Heart left ventricle (tissue), 16 donors: ENCODE data around the gene TXNRD3. TPM values are rescaled to one million over a fixed set of nuclear protein-coding genes. Genes with fewer than 3 reads are reported as not detected.
A peak's percentile ranks its signal among the peaks of the same experiment; 100 is the strongest.

Experiments
- ATAC-seq, 4 donors: fragments of 200-7000 bp; cut with Tn5 transposase; one replicate each; pipeline ENCODE4 v1.9.1; 2020 to 2022; ENCODE audit warnings: moderate library complexity in 4 of 4, mild to moderate bottlenecking in 3 of 4, moderate number of reproducible peaks in 1 of 4
- DNase-seq, 5 donors: peaks; one replicate each; pipeline ENCODE4 v3.0.0-alpha.2; 2020
- H3K27ac ChIP-seq, 12 donors: fragments of 200-600 bp; sonication (generic) in 4 of 12; one replicate each; pipeline versions ENCODE4 v1.5.0 to v1.8.0; 2016 to 2022; ENCODE audit warnings: mild to moderate bottlenecking in 2 of 12
- H3K27me3 ChIP-seq, 9 donors: fragments of 200-600 bp; sonication (generic) in 2 of 9; one replicate each; pipeline versions ENCODE4 v1.5.1 to v1.8.0; 2016 to 2022; ENCODE audit warnings: mild to moderate bottlenecking in 3 of 9
- H3K36me3 ChIP-seq, 9 donors: fragments of 200-600 bp; sonication (generic) in 2 of 9; one replicate each; pipeline versions ENCODE4 v1.5.0 to v1.8.0; 2018 to 2022; ENCODE audit warnings: mild to moderate bottlenecking in 2 of 9
- H3K4me1 ChIP-seq, 12 donors: fragments of 200-600 bp; sonication (generic) in 4 of 12; one replicate each; pipeline versions ENCODE4 v1.5.0 to v1.8.0; 2016 to 2022; ENCODE audit warnings: mild to moderate bottlenecking in 3 of 12
- H3K4me3 ChIP-seq, 12 donors: fragments of 200-600 bp; sonication (generic) in 4 of 12; one replicate each; pipeline versions ENCODE4 v1.5.0 to v1.8.0; 2017 to 2022; ENCODE audit warnings: mild to moderate bottlenecking in 9 of 12, moderate library complexity in 4 of 12
- H3K9me3 ChIP-seq, 12 donors: fragments of 200-600 bp; sonication (generic) in 4 of 12; one replicate each; pipeline versions ENCODE4 v1.5.0 to v1.8.0; 2016 to 2022; ENCODE audit warnings: mild to moderate bottlenecking in 1 of 12
- POLR2A ChIP-seq, 2 donors: fragments of 450-650 bp; IDR thresholded peaks; one replicate each; pipeline ENCODE4 v1.6.1; 2017; ENCODE audit warnings: antibody characterized with exemption in 2 of 2, mild to moderate bottlenecking in 2 of 2, moderate library complexity in 2 of 2
- WGBS, 4 donors: extraction: QIAGEN DNeasy Blood & Tissue Kit in 2 of 4; methylation state at CpG; one replicate each; pipeline versions ENCODE4 v1.1.5 to v1.1.7; 2013 to 2018; 5-methylcytosine and 5-hydroxymethylcytosine counted together
- intact Hi-C, 10 donors: fragments of 100-400 bp; cut with DNase I; formaldehyde crosslinking; loops; one replicate each; pipeline versions ENCODE4 v1.11.1 to v1.14.2; 2022
- polyA plus RNA-seq, 2 donors: library from polyadenylated mRNA; stranded (reverse); fragments of 200-250 nt; gene quantifications; one replicate each; pipeline ENCODE4 v1.2.3, GENCODE V29; 2013
- total RNA-seq, 9 donors: library from RNA; depleted of rRNA in 2 of 9; stranded (reverse); fragments of >200 nt in 2 of 9; fragmentation: NEBNext Ultra II Directional in 3 of 9; extraction: Animal tissue kit (Norgen Biotek cat#: 25700) in 3 of 9; gene quantifications; one replicate each; pipeline versions ENCODE4 v1.1.0 to v1.2.4, GENCODE V29; 2016 to 2023
- TF ChIP-seq, protein P1 (sequence below), 12 donors: fragments of 200-600 bp; sonication (generic) in 4 of 12; IDR thresholded peaks; one replicate each; pipeline versions ENCODE4 v1.5.0 to v1.8.0; 2018 to 2022; ENCODE audit warnings: antibody characterized with exemption in 12 of 12, mild to moderate bottlenecking in 5 of 12
- donor health status: ischemic (EF 13 %, LVEDD 7.1; RV severe dilation, severe dysfunction).
- donor health status: healthy with polysubstance abuse.
- donor health status: DM: no; HTN: yes; CAD: no.
- donor health status: DM: no; HTN: no; CAD: no.
- donor health status: ischemic (EF 25% LVEDD 6.9; RV normal size, moderate dysfunction).
- donor health status: ischemic (EF 25% LVEDD 5.7; RV mildly dilated, moderate dysfunction).
- donor health status: healthy.
- donor health status: DM: yes; HTN: yes; CAD: no.
- donor health status: ischemic (EF 35%, LVEDD 5.7; RV mildly dilated, moderate dysfunction).
- donor health status: nonischemic (EF 11% LVEDD 7.7; RV severe dilation, severe dysfunction).
- donor health status: DM: yes; HTN: yes; CAD: no.
- donor health status: PGD.
- donor health status: ischemic (EF 29% LVEDD 5.4; RV normal size, mild dysfunction).
- donor health status: nonischemic (EF 23%, LVEDD 6.1; RV moderate dilation, normal function).

The TXNRD3 gene
- total and polyA plus RNA-seq, 11 donors: 1.7 to 8.2 (median 5.7) TPM

DNA sequence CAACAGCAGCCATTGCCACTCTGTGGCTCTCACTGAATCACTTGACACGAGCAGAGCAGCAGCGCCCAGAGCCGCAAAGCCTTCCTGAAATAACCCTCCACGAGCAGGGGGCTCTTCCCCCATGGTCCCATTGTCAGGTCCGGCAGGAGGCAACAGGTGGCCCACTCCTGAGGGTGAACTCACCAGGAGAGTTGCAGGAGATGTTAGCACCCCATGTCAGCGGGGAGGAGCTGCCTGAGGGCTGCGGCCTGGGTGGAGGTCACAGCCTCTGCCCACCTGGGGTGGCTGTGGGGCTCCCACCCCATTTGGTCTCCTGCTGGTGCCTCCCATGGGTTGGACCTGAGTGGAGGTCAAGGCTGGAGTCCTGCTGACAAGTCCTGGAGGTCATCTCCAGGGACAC lies 83.8 kb downstream of the TXNRD3 start:
- Histone ChIP-seq H3K27ac (no peak overlapping the region), H3K36me3 (no peaks in the 10 kb centered on the region), H3K4me1 (peaks cover 0 to 7% (median 0%) of the 10 kb centered on the region in 12 donors), H3K9me3 (no peaks in the 10 kb centered on the region), H3K4me3 (no peak overlapping the region), H3K27me3 (no peaks in the 10 kb centered on the region)
- no peak for DNase-seq
- ATAC-seq: no peak
- intact Hi-C loops: no loop called here
- TF ChIP-seq POLR2A (IDR thresholded peaks at IDR 0.05): no peak
- TF ChIP-seq, protein P1, sequence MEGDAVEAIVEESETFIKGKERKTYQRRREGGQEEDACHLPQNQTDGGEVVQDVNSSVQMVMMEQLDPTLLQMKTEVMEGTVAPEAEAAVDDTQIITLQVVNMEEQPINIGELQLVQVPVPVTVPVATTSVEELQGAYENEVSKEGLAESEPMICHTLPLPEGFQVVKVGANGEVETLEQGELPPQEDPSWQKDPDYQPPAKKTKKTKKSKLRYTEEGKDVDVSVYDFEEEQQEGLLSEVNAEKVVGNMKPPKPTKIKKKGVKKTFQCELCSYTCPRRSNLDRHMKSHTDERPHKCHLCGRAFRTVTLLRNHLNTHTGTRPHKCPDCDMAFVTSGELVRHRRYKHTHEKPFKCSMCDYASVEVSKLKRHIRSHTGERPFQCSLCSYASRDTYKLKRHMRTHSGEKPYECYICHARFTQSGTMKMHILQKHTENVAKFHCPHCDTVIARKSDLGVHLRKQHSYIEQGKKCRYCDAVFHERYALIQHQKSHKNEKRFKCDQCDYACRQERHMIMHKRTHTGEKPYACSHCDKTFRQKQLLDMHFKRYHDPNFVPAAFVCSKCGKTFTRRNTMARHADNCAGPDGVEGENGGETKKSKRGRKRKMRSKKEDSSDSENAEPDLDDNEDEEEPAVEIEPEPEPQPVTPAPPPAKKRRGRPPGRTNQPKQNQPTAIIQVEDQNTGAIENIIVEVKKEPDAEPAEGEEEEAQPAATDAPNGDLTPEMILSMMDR (IDR thresholded peaks at IDR 0.05): no peak
- WGBS, 4 donors: 80 to 92% (median 87%) methylated on average over 3 to 7 of the region's 7 CpGs

DNA sequence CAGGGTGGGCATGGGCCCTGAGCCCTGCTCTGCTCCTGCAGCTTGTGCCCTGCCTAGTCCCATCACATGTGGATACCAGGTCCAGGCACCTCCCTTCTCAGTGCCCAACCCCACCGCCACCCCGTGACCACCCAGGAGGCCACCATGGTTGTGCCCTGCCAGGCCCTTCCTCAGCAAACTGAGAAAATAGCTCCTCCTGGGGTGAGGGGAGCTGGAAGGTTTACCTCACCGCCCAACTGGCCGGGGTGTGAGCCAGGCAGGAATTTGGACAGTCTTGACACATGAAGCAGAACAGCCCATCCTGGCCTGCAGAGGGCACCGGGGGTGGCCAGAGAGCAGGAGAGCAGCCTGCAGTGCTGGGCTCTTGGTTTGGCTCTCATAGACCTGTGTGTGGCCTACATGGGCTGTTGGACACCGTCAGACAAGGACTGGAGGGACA lies 84.8 kb downstream of the TXNRD3 start:
- Histone ChIP-seq H3K27ac (no peak overlapping the region), H3K4me3 (no peak overlapping the region), H3K9me3 (no peaks in the 10 kb centered on the region), H3K36me3 (no peaks in the 10 kb centered on the region), H3K4me1 (peaks cover 0 to 7% (median 0%) of the 10 kb centered on the region in 12 donors), H3K27me3 (peaks cover 0 to 5% (median 0%) of the 10 kb centered on the region in 9 donors)
- ATAC-seq (peak in 2 of 4 donors; percentile 34 to 49), DNase-seq (no peak)
- intact Hi-C loops: no loop called here
- 47 to 77% (median 73%) methylated on average over 3 to 6 of the region's 6 CpGs for WGBS, 4 donors
- TF ChIP-seq, protein P1 (IDR thresholded peaks at IDR 0.05): no peak
- no peak for TF ChIP-seq POLR2A (IDR thresholded peaks at IDR 0.05)

DNA sequence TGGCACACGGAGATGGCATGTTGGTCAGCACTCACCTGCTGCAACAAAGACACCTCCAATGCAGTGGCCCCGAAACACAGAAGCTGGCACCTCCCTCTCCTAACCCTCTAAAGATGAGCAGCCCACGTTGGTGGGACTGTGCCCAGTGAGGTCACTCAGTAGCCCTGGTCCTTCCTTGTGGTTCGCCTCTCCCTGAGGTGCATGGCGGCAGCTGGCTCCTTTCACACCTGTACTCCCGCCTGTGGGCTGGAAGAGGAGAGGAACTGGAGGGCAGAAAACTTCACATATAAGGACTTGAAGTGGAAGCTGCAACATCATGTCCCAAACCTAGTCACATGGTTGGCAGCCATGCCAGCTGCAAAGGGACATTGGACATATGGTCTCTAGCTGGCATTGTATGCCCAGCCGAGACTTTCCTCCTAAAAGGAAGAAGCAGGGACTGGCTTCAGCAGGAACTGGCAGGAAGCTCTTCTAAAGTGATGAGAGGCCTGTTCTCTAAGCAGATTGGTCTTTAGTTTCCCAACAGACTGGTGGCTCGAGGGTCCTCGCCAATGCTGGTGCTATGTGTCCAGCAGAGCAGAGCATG lies 85.4 kb downstream of the TXNRD3 start:
- H3K36me3 ChIP-seq: no peaks in the 10 kb centered on the region
- peaks cover 0 to 7% (median 0%) of the 10 kb centered on the region in 12 donors for H3K4me1 ChIP-seq
- no peak overlapping the region for H3K27ac ChIP-seq
- H3K4me3 ChIP-seq: no peak overlapping the region
- WGBS, 4 donors: 78 to 85% (median 82%) methylated on average over 8 to 9 of the region's 9 CpGs
- intact Hi-C loops: loop anchor here in 7 of 10 donors (2.0 to 5.0 kb wide), 3 partner anchors 42 to 49 kb away; partner anchors contain the start of gene CHST13 (in 5 of the 7)
- DNase-seq (no peak), ATAC-seq (no peak)
- H3K27me3 ChIP-seq: peaks cover 0 to 5% (median 0%) of the 10 kb centered on the region in 9 donors
- no peak for TF ChIP-seq POLR2A (IDR thresholded peaks at IDR 0.05)
- TF ChIP-seq, protein P1 (IDR thresholded peaks at IDR 0.05): no peak
- H3K9me3 ChIP-seq: no peaks in the 10 kb centered on the region

DNA sequence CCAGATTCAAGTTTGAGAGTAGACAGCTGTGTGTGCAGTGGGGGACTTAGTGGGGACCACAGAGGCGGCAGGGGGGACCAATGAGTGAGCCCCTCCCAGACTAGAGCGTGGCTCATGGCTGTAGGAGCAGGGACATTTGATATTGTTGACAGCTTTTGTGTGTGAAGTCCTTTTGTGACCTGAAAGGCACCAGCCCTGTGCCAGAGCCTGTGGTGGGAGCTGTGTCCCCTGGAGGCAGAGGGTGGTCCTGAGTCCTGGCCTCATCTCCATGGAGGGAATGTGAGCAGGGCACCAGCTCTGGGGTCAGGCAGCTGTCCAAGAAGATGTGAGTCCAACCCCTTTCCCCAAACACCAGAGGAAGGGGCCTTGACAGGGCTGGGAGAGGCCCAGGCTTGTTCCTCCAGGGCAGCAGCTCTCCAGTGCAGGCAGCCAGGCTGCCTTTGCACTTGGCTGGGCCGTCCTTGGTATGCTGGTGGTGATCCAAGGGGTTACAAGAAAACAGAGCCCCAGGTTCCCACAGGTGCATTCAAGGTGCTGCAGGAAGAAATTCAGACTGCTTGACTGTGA lies 86.1 kb downstream of the TXNRD3 start:
- WGBS, 4 donors: 50 to 79% (median 78%) methylated on average over 2 to 3 of the region's 3 CpGs
- peaks cover 0 to 5% (median 0%) of the 10 kb centered on the region in 9 donors for H3K27me3 ChIP-seq
- no peaks in the 10 kb centered on the region for H3K9me3 ChIP-seq
- TF ChIP-seq, protein P1 (IDR thresholded peaks at IDR 0.05): no peak
- TF ChIP-seq POLR2A (IDR thresholded peaks at IDR 0.05): no peak
- no peak for ATAC-seq
- H3K36me3 ChIP-seq: no peaks in the 10 kb centered on the region
- no peak overlapping the region for H3K4me3 ChIP-seq
- intact Hi-C loops: loop anchor here in 7 of 10 donors (2.0 to 5.0 kb wide), 3 partner anchors 42 to 48 kb away; partner anchors contain the start of gene CHST13 (in 5 of the 7)
- peak in 1 of 5 donors; percentile 13 for DNase-seq
- peaks cover 0 to 7% (median 0%) of the 10 kb centered on the region in 12 donors for H3K4me1 ChIP-seq
- H3K27ac ChIP-seq: no peak overlapping the region
